GM19468 (cell line): ENCODE results near the gene GGNBP2.

ENCODE experiments used
- ATAC-seq: cut with Tn5 transposase; IDR thresholded peaks from one replicate; pipeline ENCODE4 v1.9.1; 2021; ENCODE audit warnings: mild to moderate bottlenecking, moderate library complexity, moderate number of reproducible peaks; ENCODE audit not compliant: unreplicated experiment; ENCODE audit errors: extremely low read depth

The GGNBP2 gene

DNA sequence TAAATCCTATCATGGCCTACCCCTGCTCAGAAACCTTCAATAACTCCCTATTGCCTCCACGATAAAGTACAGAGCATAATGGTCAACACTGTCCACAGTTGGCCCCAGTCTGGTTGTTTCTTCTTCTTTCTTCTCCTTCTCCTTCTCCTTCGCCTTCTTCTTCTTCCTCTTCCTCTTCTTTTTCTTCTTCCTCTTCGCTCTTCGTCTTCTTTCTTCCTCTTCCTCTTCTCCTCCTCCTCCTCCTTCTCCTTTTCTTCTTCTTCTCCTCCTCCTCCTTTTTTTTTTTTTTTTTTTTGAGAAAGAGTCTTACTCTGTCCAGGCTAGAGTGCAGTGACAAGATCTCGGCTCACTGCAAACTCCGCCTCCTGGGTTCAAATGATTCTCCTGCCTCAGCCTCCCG is 80.5 kb downstream of the GGNBP2 start:
- no peak for ATAC-seq

DNA sequence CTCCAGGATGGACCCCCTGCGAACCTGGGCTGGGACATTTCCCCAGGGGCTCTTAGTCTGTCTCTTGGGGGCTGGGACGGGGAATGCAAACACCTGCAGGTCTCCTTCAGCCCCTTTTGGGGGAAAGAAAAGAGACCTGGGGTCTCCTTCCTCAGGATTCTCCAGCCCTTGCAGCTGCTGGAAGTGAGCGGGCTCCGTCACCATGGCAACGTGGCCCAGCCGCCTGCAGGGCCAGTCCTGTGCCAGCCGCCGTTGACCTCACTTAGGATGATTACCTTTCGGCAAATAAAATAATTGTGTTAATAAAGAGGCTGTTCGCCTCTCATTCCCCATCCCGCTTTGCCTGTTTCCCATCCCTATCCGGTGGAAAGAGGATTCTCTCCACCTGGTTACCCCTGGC is 82.4 kb downstream of the GGNBP2 start:
- no peak for ATAC-seq

DNA sequence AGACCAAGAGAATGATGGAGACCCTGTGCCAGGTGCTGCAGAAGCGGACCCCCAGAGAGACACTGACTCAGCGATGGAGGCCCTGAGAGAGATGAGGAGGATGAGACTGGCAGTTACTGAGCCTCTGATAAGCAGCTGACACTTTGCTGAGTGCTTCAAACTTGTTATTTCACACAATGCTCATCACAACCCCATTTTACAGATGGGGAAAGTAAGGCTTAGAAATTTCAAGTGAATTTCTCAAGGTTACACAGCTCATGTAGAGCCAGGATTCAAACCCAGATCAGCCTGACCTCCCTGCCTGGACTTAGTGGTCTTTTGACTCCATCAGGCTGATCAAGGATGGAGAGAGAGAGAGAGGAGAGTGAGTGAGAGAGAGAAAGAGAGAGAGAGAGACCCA is 83.9 kb downstream of the GGNBP2 start:
- no peak for ATAC-seq

DNA sequence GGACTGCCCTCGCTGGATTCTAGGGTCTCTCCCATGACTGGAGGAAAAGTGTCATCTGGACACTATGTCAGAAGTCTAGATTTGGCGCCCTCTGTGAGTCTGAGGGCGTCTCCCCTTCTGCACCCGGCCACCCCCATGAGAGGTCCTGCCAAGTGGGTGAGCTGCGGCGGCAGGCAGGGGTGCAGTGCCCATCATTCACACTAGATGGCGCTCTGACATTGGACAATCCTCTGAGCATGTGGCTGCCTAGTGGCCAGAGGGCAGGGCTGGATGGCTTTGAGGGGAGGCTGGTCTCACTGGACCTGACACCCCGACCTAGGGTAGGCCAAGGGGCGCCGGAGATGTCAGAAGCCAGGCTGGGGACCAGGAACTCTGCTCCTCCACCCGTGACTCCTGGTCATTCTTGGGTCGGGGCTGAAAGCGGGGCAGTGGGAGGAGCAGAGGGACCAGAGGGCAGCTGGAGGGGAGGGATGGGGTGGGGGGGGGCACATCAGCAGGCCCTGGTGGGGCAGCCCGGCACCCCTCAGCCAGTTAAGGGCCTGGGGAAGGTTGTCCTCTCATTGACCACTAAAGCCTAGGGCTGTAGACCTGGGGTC is 84.6 kb downstream of the GGNBP2 start:
- ATAC-seq = no peak

DNA sequence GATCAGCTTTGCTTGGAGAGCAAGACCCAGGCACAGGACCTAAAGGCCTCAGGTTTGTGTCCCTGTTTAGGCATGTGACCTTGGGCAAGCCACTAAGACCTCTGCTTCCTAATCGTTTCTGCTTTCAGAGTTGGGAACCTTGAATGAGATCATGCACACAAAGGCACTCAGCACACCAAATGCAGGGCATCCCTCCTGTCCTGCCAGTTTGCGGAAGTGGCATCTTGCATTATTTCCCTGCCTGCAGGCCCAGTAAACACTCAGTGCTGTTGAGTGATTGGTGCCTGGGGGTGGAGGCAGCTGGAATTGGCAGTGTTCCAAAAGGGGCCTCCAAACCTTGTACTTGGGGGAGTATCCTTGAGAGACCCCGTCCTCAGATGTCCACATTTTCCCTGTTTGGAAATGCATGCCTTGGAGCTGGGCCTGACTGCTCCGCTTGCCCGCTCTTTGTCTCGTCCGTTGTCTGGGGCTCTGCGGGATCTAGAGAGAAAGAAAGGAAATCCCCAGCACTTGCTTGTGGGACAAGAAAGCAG is 85.3 kb downstream of the GGNBP2 start:
- no peak for ATAC-seq

DNA sequence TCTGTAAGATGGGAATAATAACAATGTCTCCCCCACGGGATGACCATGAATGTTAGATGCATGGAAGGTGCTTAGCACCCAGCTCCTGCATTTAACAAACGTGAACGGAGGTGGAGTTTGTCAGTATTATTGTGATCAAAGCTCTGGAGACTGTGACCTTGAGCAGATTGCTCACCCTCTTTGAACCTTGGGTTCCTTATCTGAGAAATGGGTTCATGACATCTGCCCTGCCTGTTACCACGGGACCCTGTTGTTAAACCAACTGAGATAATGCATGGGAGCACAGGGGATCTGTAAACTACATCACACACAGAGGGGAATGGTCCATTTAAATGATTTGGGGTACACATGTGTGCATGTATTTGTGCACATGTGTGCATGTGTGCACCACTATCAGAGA is 86.3 kb downstream of the GGNBP2 start:
- no peak for ATAC-seq

DNA sequence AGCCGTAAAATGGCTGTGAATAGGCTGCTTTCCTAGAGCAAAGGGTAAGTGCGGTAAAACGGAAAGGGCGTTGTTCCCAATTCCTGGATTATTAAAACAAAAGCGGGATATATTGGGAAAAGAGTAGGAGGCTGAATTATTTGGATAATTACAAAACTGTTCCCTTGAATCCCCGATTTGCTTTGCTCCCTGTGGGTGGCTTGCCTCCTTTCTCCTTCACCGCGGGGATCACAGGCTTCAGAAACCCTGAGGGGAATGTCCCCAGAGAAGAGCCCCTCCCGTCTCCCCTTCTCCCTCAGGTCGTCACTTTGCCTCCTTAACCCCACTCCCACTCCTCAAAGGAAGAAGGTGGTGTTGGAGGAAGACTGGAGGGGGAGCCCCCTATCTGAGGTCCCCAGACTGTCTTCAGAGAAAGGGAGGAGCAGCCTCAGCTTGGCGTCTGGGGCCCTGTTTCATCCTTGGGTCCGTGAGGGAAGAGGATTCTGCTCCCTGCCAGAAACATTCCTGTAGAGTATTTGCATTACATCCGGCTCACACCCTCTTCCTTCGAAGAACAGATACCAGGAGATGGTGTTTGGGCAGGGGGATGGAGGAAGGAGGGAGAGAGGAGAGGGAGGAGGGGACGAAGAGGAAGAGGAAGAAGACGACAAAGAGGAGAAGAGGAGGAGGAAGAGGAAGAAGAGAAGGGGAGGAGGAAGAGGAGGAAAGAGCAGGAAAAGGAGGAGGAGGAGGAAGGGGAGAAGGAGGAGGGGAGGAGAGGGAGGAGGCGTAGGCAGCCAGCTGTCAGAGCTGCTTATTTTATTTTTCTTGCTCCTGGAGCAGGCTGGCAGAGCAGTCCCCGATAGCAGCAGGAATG is 88.4 kb downstream of the GGNBP2 start:
- ATAC-seq = no peak
